ENCODE measurements around the gene ULBP2.

ULBP2 gene

GRCh38 chr6:149974825-149975224 is 33.0 kb downstream of the ULBP2 start:
- in situ Hi-C loops (cut with HindIII; ENCODE audit: low pct_ligation_motif_present, low sequenced_read_pairs), result no loop called here
- H3K4me3 ChIP-seq (ENCODE audit: low read depth, low read length), result no peak overlapping the region
- no peak for DNase-seq
- no peaks in the 10 kb centered on the region for H3K36me3 ChIP-seq (replicated peaks)
- H3K27me3 ChIP-seq (replicated peaks), result peaks cover 38% of the 10 kb centered on the region
- no peak overlapping the region for H3K27ac ChIP-seq
- TF ChIP-seq CTCF (IDR thresholded peaks at IDR 0.05; ENCODE audit: low read depth, low read length, missing control alignments), result no peak

GRCh38 chr6:149975400-149975799 is 33.6 kb downstream of the ULBP2 start:
- no peak for DNase-seq
- Histone ChIP-seq H3K27ac (no peak overlapping the region), H3K27me3 (replicated peaks) (peaks cover 37% of the 10 kb centered on the region), H3K4me3 (ENCODE audit: low read depth, low read length) (no peak overlapping the region), H3K36me3 (replicated peaks) (no peaks in the 10 kb centered on the region)
- no peak for TF ChIP-seq CTCF (IDR thresholded peaks at IDR 0.05; ENCODE audit: low read depth, low read length, missing control alignments)
- in situ Hi-C loops (cut with HindIII; ENCODE audit: low pct_ligation_motif_present, low sequenced_read_pairs), result no loop called here

GRCh38 chr6:149977221-149977620 is 35.4 kb downstream of the ULBP2 start:
- H3K27me3 ChIP-seq (replicated peaks), result peaks cover 46% of the 10 kb centered on the region
- TF ChIP-seq CTCF (IDR thresholded peaks at IDR 0.05; ENCODE audit: low read depth, low read length, missing control alignments), result no peak
- in situ Hi-C loops (cut with HindIII; ENCODE audit: low pct_ligation_motif_present, low sequenced_read_pairs), result no loop called here
- no peak overlapping the region for H3K27ac ChIP-seq
- no peaks in the 10 kb centered on the region for H3K36me3 ChIP-seq (replicated peaks)
- H3K4me3 ChIP-seq (ENCODE audit: low read depth, low read length), result no peak overlapping the region
- no peak for DNase-seq

GRCh38 chr6:149978610-149979009 is 36.8 kb downstream of the ULBP2 start:
- no peaks in the 10 kb centered on the region for H3K36me3 ChIP-seq (replicated peaks)
- no peak for DNase-seq
- H3K4me3 ChIP-seq (ENCODE audit: low read depth, low read length), result no peak overlapping the region
- no peak overlapping the region for H3K27ac ChIP-seq
- in situ Hi-C loops (cut with HindIII; ENCODE audit: low pct_ligation_motif_present, low sequenced_read_pairs), result no loop called here
- H3K27me3 ChIP-seq (replicated peaks), result peaks cover 55% of the 10 kb centered on the region
- no peak for TF ChIP-seq CTCF (IDR thresholded peaks at IDR 0.05; ENCODE audit: low read depth, low read length, missing control alignments)

GRCh38 chr6:149979293-149979692 is 37.5 kb downstream of the ULBP2 start:
- no peak for DNase-seq
- Histone ChIP-seq H3K36me3 (replicated peaks) (no peaks in the 10 kb centered on the region), H3K4me3 (ENCODE audit: low read depth, low read length) (no peak overlapping the region), H3K27me3 (replicated peaks) (peaks cover 55% of the 10 kb centered on the region), H3K27ac (no peak overlapping the region)
- TF ChIP-seq CTCF (IDR thresholded peaks at IDR 0.05; ENCODE audit: low read depth, low read length, missing control alignments), result no peak
- in situ Hi-C loops (cut with HindIII; ENCODE audit: low pct_ligation_motif_present, low sequenced_read_pairs), result no loop called here

- peaks cover 72% of the 10 kb centered on the region for H3K27me3 ChIP-seq (replicated peaks)
- DNase-seq, result no peak
- in situ Hi-C loops (cut with HindIII; ENCODE audit: low pct_ligation_motif_present, low sequenced_read_pairs), result no loop called here
- H3K4me3 ChIP-seq (ENCODE audit: low read depth, low read length), result no peak overlapping the region
- H3K36me3 ChIP-seq (replicated peaks), result no peaks in the 10 kb centered on the region
- no peak for TF ChIP-seq CTCF (IDR thresholded peaks at IDR 0.05; ENCODE audit: low read depth, low read length, missing control alignments)
- H3K27ac ChIP-seq, result no peak overlapping the region
These were observed 41.3 kb downstream of the ULBP2 start for GRCh38 chr6:149983145-149983544.

Data from brain microvascular endothelial cell (primary cell).